Stimulated activated CD8-positive, alpha-beta memory T cell treated with anti-CD3 and anti-CD28 coated beads, Interleukin-2, amount 100 ng/mL, for 48 hours (primary cell): Measurements from ENCODE around the gene MAML3.

Experiments used
- DNase-seq, 2 donors: peaks; one replicate each; pipeline ENCODE4 v3.0.0-alpha.2; 2020; ENCODE audit warnings: low read depth in 2 of 2

Gene MAML3

GRCh38 chr4:139921429-139922184 lies 232.4 kb downstream of the MAML3 start:
- no peak for DNase-seq

DNA sequence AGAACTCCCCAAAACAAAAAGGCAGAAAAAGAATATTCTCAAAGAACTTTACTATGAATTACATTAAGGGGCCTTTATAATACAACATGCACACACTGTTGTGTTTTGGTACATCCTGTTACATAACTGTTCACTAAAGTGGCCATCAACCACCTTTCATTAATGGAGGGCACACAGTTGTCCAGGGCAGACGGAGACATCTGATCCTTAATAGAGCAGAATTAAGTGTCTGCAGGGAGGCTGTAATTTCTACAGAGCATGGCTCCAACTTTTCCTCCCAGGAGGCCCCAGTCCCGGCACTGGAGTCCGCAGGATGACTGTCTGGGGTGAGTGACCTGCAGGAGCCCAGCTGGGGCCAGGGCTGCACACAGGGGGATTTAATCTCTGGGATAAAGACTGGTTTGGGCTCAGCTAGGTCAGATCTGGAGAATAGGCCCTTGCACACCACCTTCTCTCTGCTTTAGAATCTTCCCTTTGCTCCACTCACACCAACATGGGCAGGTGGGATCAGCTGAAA lies 233.4 kb downstream of the MAML3 start:
- no peak for DNase-seq

GRCh38 chr4:139919521-139919920 lies 234.5 kb downstream of the MAML3 start:
- no peak for DNase-seq

GRCh38 chr4:139919004-139919403 lies 235.0 kb downstream of the MAML3 start:
- no peak for DNase-seq

DNA sequence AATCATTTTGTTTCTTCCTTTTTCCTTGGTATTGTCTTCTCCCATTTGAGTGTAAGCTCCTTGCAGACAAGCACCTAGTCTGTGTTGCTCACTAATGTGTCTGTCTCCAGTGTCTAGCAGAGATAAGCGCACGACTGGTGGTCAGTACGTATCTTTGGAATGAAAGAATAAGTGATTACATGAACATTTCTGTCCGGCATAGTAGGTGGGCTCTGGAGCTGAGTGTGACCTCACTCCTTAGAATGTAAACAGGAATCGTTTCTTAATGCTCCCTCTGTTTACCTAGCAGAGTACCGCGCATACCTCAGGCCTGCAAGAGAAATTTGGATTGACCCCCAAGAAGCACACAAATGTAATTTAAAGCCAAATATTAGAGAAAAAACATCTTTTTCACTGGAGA lies 235.4 kb downstream of the MAML3 start:
- no peak for DNase-seq

DNA sequence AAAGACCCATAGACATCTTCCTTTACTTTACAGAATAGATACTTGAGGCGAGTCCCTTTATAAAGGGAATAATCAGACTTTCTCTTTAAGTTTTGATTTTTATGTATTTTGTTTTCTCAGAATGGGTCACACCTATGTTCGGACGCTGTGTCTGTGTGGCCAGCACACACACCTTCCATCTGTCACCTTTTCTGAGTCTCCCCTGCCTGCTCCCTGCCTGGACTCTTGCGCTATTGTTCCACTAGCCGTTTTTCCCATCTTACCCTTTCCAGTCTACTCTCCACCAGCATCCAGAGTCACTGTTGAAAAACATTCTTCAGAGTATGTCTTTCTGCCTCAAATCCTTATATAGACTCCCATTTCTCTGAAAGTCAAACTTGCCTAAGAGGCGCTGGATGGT lies 236.1 kb downstream of the MAML3 start:
- DNase-seq: no peak

DNA sequence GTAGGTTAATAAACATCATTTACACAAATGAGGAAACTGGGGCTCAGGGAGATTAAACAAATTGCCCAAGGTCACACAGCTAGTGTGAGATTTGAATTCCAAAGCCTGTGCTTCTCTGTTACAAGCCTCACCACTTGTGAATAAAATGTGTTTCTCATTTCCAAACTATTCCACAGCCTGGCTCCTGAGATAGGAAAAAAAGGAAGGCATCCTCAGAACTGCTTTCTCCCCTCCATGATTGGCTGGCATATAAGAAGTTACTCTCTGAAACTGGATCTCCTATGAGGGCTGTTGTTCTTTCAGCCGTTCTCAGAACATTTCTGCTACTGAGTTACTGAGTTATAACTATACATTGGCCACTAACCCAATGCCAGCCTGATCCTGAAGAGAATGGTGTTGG lies 237.9 kb downstream of the MAML3 start:
- no peak for DNase-seq

DNA sequence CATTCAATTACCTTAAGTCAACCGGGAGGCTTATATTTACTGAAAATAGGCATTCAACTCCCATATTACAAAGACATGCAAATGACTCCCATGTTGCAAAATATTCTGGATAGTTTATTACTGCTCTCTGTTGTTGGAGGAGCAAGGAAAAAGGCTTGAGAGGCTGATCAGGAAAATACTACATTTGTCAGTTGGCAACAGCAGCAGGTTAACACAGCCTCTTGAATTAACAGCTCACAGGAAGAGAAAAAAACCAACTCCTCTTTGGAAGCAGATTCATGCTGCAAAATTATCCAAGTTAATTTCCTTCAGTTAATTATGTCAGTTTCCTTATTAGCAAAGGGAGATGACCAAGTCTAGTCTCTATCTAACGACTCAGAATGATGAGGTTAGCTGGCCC lies 238.9 kb downstream of the MAML3 start:
- no peak for DNase-seq

GRCh38 chr4:139913995-139914598 lies 239.9 kb downstream of the MAML3 start:
- no peak for DNase-seq

- DNase-seq: no peak
Observed at GRCh38 chr4:139913398-139913990, 240.5 kb downstream of the MAML3 start.

DNA sequence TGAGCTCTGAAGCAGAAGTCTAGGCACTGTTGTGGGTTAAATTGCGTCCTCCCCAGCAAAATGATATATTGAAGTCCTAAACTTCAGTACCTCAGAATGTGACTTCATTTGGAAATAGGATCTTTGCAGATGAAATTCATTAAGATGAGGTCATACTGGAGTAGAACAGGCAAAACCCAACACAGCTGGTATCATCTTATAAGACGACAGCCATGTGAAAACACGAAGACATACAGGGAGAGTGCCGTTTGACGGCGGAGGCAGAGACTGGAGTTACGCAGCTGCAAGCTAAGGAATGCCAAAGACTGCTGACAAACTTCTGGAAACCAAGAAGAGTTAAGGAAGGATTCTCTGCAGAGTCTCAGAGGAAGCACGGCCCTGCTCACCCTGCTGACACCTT lies 241.5 kb downstream of the MAML3 start:
- no peak for DNase-seq

DNA sequence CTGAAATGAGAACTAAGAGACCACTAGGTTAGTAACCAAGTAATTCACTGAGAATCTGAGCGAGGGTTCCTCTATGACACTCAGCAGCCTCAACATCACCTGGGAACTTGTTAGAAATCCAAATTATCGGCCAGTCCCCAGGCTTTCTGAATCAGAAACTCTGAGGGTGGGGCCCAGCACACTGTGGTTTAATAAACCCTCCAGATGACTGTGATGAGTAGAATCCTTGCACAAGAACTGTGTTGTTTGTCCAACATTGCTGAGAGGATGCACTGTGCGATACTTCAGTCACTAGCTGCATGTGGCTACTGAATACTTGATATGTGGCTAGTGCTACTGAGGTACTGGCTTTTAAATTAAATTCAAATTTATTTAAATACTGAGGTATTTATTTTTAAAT lies 243.9 kb downstream of the MAML3 start:
- no peak for DNase-seq

DNA sequence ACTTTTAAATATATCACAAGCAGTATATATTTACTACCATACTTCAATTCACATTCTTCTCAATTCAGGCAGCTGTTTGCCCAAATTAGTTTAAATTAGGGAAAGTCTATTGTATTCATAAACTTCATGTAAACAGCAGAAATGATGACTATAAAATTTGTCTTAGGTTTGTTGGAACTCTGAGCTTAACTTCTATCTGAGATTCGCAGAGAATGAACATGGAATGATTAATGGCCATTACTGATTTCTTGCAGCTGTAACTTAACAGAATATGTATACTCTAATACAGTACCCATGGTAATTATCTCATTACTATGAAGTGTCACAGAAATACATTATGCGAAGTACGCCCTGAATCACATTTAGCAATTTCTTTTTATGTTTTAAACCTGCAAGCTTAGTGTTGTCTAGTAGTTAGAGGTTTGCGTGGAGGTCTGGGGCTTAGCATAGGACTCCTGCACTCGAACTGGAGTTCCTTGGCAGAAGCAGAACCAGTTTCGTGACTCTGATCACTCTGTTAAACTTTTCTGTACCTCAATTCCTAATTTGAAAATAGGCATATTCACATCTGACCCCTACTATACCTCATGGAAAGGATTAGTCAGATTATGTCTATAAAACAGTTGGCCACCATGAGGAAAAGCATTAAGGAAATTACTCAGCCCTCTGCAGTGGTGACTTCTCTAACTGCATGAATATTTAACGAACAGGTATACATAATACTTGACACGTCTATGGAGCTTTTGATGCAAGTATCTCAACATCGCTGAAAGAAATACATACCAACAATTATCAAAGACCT lies 245.1 kb downstream of the MAML3 start:
- no peak for DNase-seq

DNA sequence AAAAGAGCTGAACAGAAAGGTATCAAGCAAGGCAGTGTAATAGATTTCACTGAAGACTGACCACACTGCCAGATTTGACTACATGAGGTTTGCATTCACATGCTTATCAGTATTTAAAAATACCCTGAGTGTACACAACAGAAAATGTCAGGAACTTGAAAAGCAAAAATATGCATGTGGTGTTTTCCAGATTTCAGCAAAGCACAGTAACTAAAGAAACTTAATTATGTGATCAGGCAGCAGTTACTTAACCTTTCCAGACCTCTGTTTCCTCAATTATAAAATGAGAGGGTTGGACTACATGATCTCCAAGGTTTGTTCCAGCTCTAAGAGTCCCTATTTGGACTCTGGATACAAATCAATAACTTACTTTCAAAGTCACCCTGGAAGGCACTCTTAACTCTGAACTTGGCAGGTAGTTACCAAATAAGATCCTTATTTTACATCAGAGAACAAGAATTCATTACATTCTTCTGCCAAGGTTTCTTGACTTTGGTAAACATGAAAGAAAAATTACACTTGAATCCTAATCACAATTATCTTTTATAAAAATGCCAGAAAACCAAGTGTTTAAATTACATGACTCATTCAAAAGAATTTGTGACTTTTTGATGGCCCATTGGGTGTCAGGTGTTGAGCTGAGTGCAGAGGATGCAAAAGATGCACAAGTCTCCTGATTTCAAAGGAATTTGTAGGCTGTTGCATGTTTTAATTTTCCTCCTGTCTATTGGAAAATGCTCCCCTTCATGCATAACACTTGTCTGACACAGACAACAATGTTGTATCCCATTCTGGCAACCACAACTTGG lies 246.8 kb downstream of the MAML3 start:
- no peak for DNase-seq

GRCh38 chr4:139905489-139905888 lies 248.5 kb downstream of the MAML3 start:
- no peak for DNase-seq

DNA sequence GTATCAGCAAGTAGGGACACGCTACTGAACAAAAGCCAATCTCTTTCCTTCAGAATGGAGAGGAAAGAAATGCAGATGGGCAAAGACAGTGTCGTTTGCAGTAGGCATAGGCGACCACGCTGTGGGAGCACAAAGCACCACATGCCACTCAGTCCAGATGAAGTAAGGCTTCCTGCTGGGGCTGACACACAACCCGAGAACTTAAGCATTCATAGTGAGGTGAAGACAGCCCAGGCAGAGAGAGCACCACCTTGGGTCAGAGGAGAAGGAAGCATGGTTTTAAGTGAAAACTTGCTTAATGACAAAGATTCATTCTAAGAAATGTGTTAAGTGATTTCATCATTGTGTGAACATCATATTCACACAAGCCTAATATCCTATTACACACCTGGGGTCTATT lies 249.6 kb downstream of the MAML3 start:
- DNase-seq: no peak

DNA sequence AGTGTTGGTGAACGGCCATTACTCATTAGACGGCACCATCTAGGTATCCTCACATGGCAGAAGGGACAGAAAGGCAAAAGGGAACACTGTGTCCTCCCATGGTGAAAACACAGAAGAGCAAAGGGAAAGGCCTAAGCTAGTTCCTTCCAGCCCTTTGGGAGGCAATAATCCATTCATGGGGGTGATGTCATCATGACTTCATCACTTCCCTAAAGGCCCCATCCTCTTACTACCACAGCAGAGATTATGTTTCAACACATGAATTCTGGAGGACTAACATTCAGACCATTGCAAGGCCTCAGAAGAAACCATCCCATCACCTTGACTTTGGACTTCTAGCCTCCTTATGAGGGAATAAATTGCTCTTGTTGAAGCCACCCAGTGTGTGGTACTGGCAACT lies 250.1 kb downstream of the MAML3 start:
- DNase-seq: no peak

GRCh38 chr4:139902321-139903320 lies 251.4 kb downstream of the MAML3 start:
- DNase-seq: no peak

- no peak for DNase-seq
Observed at GRCh38 chr4:139901531-139902320, 252.3 kb downstream of the MAML3 start.
